Stimulated activated CD8-positive, alpha-beta memory T cell treated with anti-CD3 and anti-CD28 coated beads, Interleukin-7, amount 100 ng/mL, for 4 hours (primary cell): ENCODE measurements around the gene SLC46A1.

ENCODE experiments used
- DNase-seq, 2 donors: peaks; one replicate each; pipeline ENCODE4 v3.0.0-alpha.2; 2020; ENCODE audit warnings: low read depth in 2 of 2

The SLC46A1 gene

GRCh38 chr17:28404461-28404811 is 1.6 kb downstream of the SLC46A1 start:
- no peak for DNase-seq

GRCh38 chr17:28404007-28404406 is 2.0 kb downstream of the SLC46A1 start:
- no peak for DNase-seq

- no peak for DNase-seq
Measured at GRCh38 chr17:28402844-28403243, 3.2 kb downstream of the SLC46A1 start.

GRCh38 chr17:28402224-28402630 is 3.8 kb downstream of the SLC46A1 start:
- DNase-seq = no peak

GRCh38 chr17:28399808-28400207 is 6.2 kb downstream of the SLC46A1 start:
- DNase-seq = no peak

- no peak for DNase-seq
Measured at GRCh38 chr17:28398280-28398981, 7.6 kb downstream of the SLC46A1 start.

GRCh38 chr17:28397687-28398279 is 8.2 kb downstream of the SLC46A1 start:
- DNase-seq = no peak

GRCh38 chr17:28397275-28397674 is 8.7 kb downstream of the SLC46A1 start:
- DNase-seq = no peak

GRCh38 chr17:28396635-28397239 is 9.3 kb downstream of the SLC46A1 start:
- DNase-seq = no peak

- no peak for DNase-seq
Measured at GRCh38 chr17:28395968-28396367, 10.0 kb downstream of the SLC46A1 start.

GRCh38 chr17:28395426-28395825 is 10.6 kb downstream of the SLC46A1 start:
- no peak for DNase-seq

- no peak for DNase-seq
Measured at GRCh38 chr17:28394337-28395116, 11.5 kb downstream of the SLC46A1 start.

- no peak for DNase-seq
Measured at GRCh38 chr17:28392491-28392890, 13.5 kb downstream of the SLC46A1 start.

- DNase-seq = no peak
Measured at GRCh38 chr17:28391401-28391800, 14.6 kb downstream of the SLC46A1 start.

- DNase-seq = no peak
Measured at GRCh38 chr17:28390984-28391383, 15.0 kb downstream of the SLC46A1 start.

GRCh38 chr17:28390563-28390962 is 15.4 kb downstream of the SLC46A1 start:
- DNase-seq = no peak

GRCh38 chr17:28390141-28390540 is 15.9 kb downstream of the SLC46A1 start:
- DNase-seq = no peak

- no peak for DNase-seq
Measured at GRCh38 chr17:28388106-28388505, 17.9 kb downstream of the SLC46A1 start.

GRCh38 chr17:28386391-28386790 is 19.6 kb downstream of the SLC46A1 start:
- no peak for DNase-seq

- no peak for DNase-seq
Measured at GRCh38 chr17:28385406-28385805, 20.6 kb downstream of the SLC46A1 start.

GRCh38 chr17:28385037-28385400 is 21.0 kb downstream of the SLC46A1 start:
- DNase-seq = no peak

GRCh38 chr17:28384281-28385036 is 21.6 kb downstream of the SLC46A1 start:
- peak; percentile 24 to 55 for DNase-seq
